H1 (cell line): ENCODE data around the gene ADGRV1. TPM values are rescaled to one million over a fixed set of nuclear protein-coding genes. Genes with fewer than 3 reads are reported as not detected.

Source experiments
- CTCF ChIA-PET: fragments of 300-600 bp; sonication (Branson Sonifier 250); formaldehyde crosslinking; loops from one replicate; lab custom pipeline; 2021; ENCODE audit not compliant: partially characterized antibody; lab: Charles Lee
- POLR2A ChIA-PET: fragments of 300-600 bp; sonication (Branson Sonifier 250); formaldehyde crosslinking; loops from one replicate; lab custom pipeline; 2021; ENCODE audit warnings: inconsistent platforms; ENCODE audit not compliant: partially characterized antibody; lab: Charles Lee
- DNase-seq, 2 experiments: peaks; one replicate each; pipeline versions ENCODE4 v3.0.0 to v3.0.0-alpha.2; 2010 to 2022; ENCODE audit warnings: low spot score in 2 of 2, low read depth in 1 of 2, mixed read lengths in 1 of 2
- FAIRE-seq: peaks from 2 replicates; lab custom pipeline; 2011; peaks lifted over from hg19 to GRCh38; lab: Jason Lieb, UNC
- H2AFZ ChIP-seq: 2 replicates; pipeline ENCODE4 v1.8.1; 2012; ENCODE audit warnings: low read length, inconsistent platforms
- H2AK5ac ChIP-seq: 2 replicates; pipeline ENCODE4 v1.6.1; 2013; ENCODE audit warnings: low read depth, low read length
- H2BK120ac ChIP-seq: replicated peaks from 2 replicates; pipeline ENCODE3; 2013; ENCODE audit warnings: low read depth, low read length, inconsistent platforms
- H2BK12ac ChIP-seq: 2 replicates; pipeline ENCODE4 v1.6.1; 2013; ENCODE audit warnings: low read depth, low read length
- H2BK15ac ChIP-seq: 2 replicates; pipeline ENCODE4 v1.6.1; 2013; ENCODE audit warnings: low read length
- H2BK20ac ChIP-seq: 2 replicates; pipeline ENCODE4 v1.6.1; 2013; ENCODE audit warnings: low read length
- H2BK5ac ChIP-seq: 2 replicates; pipeline ENCODE4 v1.6.1; 2013; ENCODE audit warnings: low read depth, low read length
- H3K14ac ChIP-seq: 2 replicates; pipeline ENCODE4 v1.6.1; 2013; ENCODE audit warnings: inconsistent platforms; ENCODE audit not compliant: insufficient read length
- H3K18ac ChIP-seq: 2 replicates; pipeline ENCODE4 v1.6.1; 2013; ENCODE audit warnings: low read length; ENCODE audit errors: extremely low read depth
- H3K23ac ChIP-seq: 2 replicates; pipeline ENCODE4 v1.6.1; 2013; ENCODE audit warnings: inconsistent platforms; ENCODE audit not compliant: insufficient read length
- H3K23me2 ChIP-seq: 2 replicates; pipeline ENCODE4 v1.6.1; 2013; ENCODE audit warnings: low read depth, low read length
- H3K27ac ChIP-seq: 2 replicates; pipeline ENCODE4 v1.6.1; 2011; ENCODE audit warnings: low read depth, low read length, inconsistent platforms
- H3K27me3 ChIP-seq, 4 experiments: replicated peaks in 1 of 4; 1 replicate in 1 of 4; 2 replicates in 3 of 4; pipeline versions ENCODE4 v1.6.1 to v1.8.1; 2011 to 2013; ENCODE audit warnings: low read length in 3 of 4, mild to moderate bottlenecking in 3 of 4, inconsistent platforms in 2 of 4, mixed read lengths in 2 of 4, moderate library complexity in 1 of 4; ENCODE audit not compliant: control insufficient read depth in 3 of 4, insufficient read depth in 3 of 4; ENCODE audit errors: extremely low read depth in 1 of 4
- H3K36me3 ChIP-seq, 4 experiments: 2 replicates each; pipeline versions ENCODE4 v1.6.1 to v1.8.1; 2011 to 2013; ENCODE audit warnings: mild to moderate bottlenecking in 4 of 4, low read length in 3 of 4, moderate library complexity in 2 of 4, control low read depth in 1 of 4, inconsistent platforms in 1 of 4; ENCODE audit not compliant: insufficient read depth in 4 of 4, control insufficient read depth in 2 of 4
- H3K4ac ChIP-seq: replicated peaks from 2 replicates; pipeline ENCODE3; 2013; ENCODE audit warnings: low read length, low read depth, mixed read lengths, inconsistent platforms; ENCODE audit not compliant: insufficient read length
- H3K4me1 ChIP-seq, 4 experiments: replicated peaks in 1 of 4; 1 replicate in 1 of 4; 2 replicates in 3 of 4; pipeline versions ENCODE4 v1.6.1 to v1.8.1; 2011 to 2013; ENCODE audit warnings: low read length in 3 of 4, inconsistent platforms in 2 of 4, mixed read lengths in 1 of 4; ENCODE audit not compliant: insufficient read depth in 4 of 4, control insufficient read depth in 3 of 4
- H3K4me2 ChIP-seq, 2 experiments: 2 replicates each; pipeline versions ENCODE4 v1.6.1 to v1.8.1; 2011 to 2013; ENCODE audit warnings: low read depth in 2 of 2, low read length in 2 of 2, control low read depth in 1 of 2, inconsistent platforms in 1 of 2, mild to moderate bottlenecking in 1 of 2; ENCODE audit not compliant: insufficient read depth in 1 of 2
- H3K4me3 ChIP-seq, 4 experiments: fragments of 200-600, 300-600 bp in 1 of 4; sonication (generic), shearing (Covaris generic), sonication (Bioruptor Twin) in 1 of 4; 2 replicates each; pipeline versions ENCODE4 v1.5.1 to v1.8.1; 2011 to 2016; ENCODE audit warnings: low read length in 4 of 4, low read depth in 3 of 4, control low read depth in 2 of 4, inconsistent platforms in 2 of 4, mild to moderate bottlenecking in 2 of 4, mixed read lengths in 1 of 4, moderate library complexity in 1 of 4; ENCODE audit not compliant: insufficient read depth in 2 of 4; ENCODE audit errors: extremely low read depth in 1 of 4
- H3K56ac ChIP-seq: replicated peaks from 2 replicates; pipeline ENCODE3; 2013; ENCODE audit warnings: low read depth, mild to moderate bottlenecking, mixed read lengths, low read length, inconsistent platforms; ENCODE audit not compliant: insufficient read length
- H3K79me1 ChIP-seq: 2 replicates; pipeline ENCODE4 v1.6.1; 2013; ENCODE audit warnings: low read depth, low read length, control low read depth
- H3K79me2 ChIP-seq, 2 experiments: 2 replicates each; pipeline versions ENCODE4 v1.6.1 to v1.8.1; 2012 to 2013; ENCODE audit warnings: low read length in 2 of 2, mild to moderate bottlenecking in 2 of 2, inconsistent platforms in 1 of 2; ENCODE audit not compliant: insufficient read depth in 2 of 2, control insufficient read depth in 1 of 2
- H3K9ac ChIP-seq, 4 experiments: replicated peaks in 1 of 4; 1 replicate in 1 of 4; 2 replicates in 3 of 4; pipeline versions ENCODE4 v1.6.1 to v1.8.1; 2011 to 2013; ENCODE audit warnings: low read depth in 3 of 4, low read length in 3 of 4, control low read depth in 2 of 4, mild to moderate bottlenecking in 2 of 4, moderate library complexity in 2 of 4, inconsistent platforms in 1 of 4; ENCODE audit errors: extremely low read depth in 1 of 4
- H3K9me3 ChIP-seq, 2 experiments: 2 replicates each; pipeline versions ENCODE4 v1.6.1 to v1.8.1; 2012 to 2013; ENCODE audit warnings: mild to moderate bottlenecking in 2 of 2, moderate library complexity in 2 of 2, control low read depth in 1 of 2, inconsistent platforms in 1 of 2, low read depth in 1 of 2, low read length in 1 of 2, mixed read lengths in 1 of 2; ENCODE audit not compliant: insufficient read depth in 2 of 2
- H4K20me1 ChIP-seq, 2 experiments: replicated peaks in 1 of 2; 2 replicates each; pipeline versions ENCODE3 to v1.8.1; 2011 to 2013; ENCODE audit warnings: inconsistent platforms in 2 of 2, low read length in 2 of 2, mild to moderate bottlenecking in 1 of 2; ENCODE audit not compliant: insufficient read depth in 2 of 2, control insufficient read depth in 1 of 2
- H4K5ac ChIP-seq: 2 replicates; pipeline ENCODE4 v1.6.1; 2013; ENCODE audit warnings: low read length, low read depth, mixed read lengths, inconsistent platforms; ENCODE audit not compliant: insufficient read length
- H4K8ac ChIP-seq: 2 replicates; pipeline ENCODE4 v1.8.0; 2013; ENCODE audit warnings: mild to moderate bottlenecking, moderate library complexity, low read length, inconsistent platforms; ENCODE audit not compliant: insufficient read depth; ENCODE audit errors: extremely low read depth
- H4K91ac ChIP-seq: replicated peaks from 2 replicates; pipeline ENCODE3; 2013; ENCODE audit warnings: low read length, mixed read lengths, inconsistent platforms; ENCODE audit not compliant: insufficient read length
- CREB1 ChIP-seq: IDR thresholded peaks from 2 replicates; pipeline ENCODE4 v1.6.1; 2012; ENCODE audit warnings: inconsistent platforms
- MAFK ChIP-seq: IDR thresholded peaks from 2 replicates; pipeline ENCODE4 v1.6.1; 2012; ENCODE audit warnings: low read depth, mild to moderate bottlenecking, improper control_type of control experiment, low read length
- PHF8 ChIP-seq: fragments of 200-600 bp; sonication (generic); conservative IDR thresholded peaks from 2 replicates; pipeline ENCODE4 v1.7.1; 2012; ENCODE audit warnings: low read depth, mild to moderate bottlenecking, inconsistent platforms, low read length, moderate library complexity
- POLR2A ChIP-seq, 2 experiments: IDR thresholded peaks; 1 replicate in 1 of 2; 2 replicates in 1 of 2; pipeline ENCODE4 v1.6.1; 2011; ENCODE audit warnings: low read depth in 2 of 2, low read length in 2 of 2, mild to moderate bottlenecking in 2 of 2; ENCODE audit errors: control extremely low read depth in 1 of 2
- POU5F1 ChIP-seq: IDR thresholded peaks from 2 replicates; pipeline ENCODE4 v1.6.1; 2011; ENCODE audit warnings: low read depth, mild to moderate bottlenecking, low read length, moderate library complexity
- RXRA ChIP-seq: IDR thresholded peaks from 2 replicates; pipeline ENCODE4 v1.6.1; 2011; ENCODE audit warnings: low read depth, mild to moderate bottlenecking, low read length, moderate library complexity; ENCODE audit not compliant: insufficient read depth
- SIX5 ChIP-seq: IDR thresholded peaks from 2 replicates; pipeline ENCODE4 v1.6.1; 2011; ENCODE audit warnings: mild to moderate bottlenecking, low read depth, low read length
- WGBS, 2 experiments: shearing (Covaris generic) in 1 of 2; methylation state at CpG; one replicate each; pipeline versions ENCODE4 v1.1.6 to v1.1.7; 2013 to 2015; ENCODE audit warnings: low lambda C conversion rate in 2 of 2, mixed read lengths in 2 of 2, inconsistent platforms in 1 of 2, low coverage in 1 of 2, missing lambda C conversion rate in 1 of 2; ENCODE audit not compliant: insufficient replicate concordance in 2 of 2, insufficient coverage in 1 of 2, insufficient read length in 1 of 2; ENCODE audit errors: extremely low coverage in 1 of 2, missing lambda C conversion rate in 1 of 2; 5-methylcytosine and 5-hydroxymethylcytosine counted together
- polyA plus RNA-seq, 7 experiments: library from polyadenylated mRNA; depleted of rRNA in 3 of 7; stranded (reverse) in 5 of 7; unstranded in 2 of 7; fragments of >200 nt in 5 of 7; fragments of 200-250 nt in 2 of 7; gene quantifications; 1 replicate in 5 of 7; 2 replicates in 1 of 7; 4 replicates in 1 of 7; pipeline versions ENCODE4 v1.2.1 to v1.2.3, GENCODE V29; 2011 to 2013; ENCODE audit warnings: missing spikeins in 2 of 7, mixed read lengths in 2 of 7
- total RNA-seq: library from RNA; stranded (reverse); fragmentation: NEBNext Ultra II Directional; extraction: Animal tissue kit (Norgen Biotek cat#: 25700); gene quantifications from 2 replicates; pipeline ENCODE4 v1.2.1, GENCODE V29; 2021

Gene ADGRV1
- total and polyA plus RNA-seq, 2 of the 8 experiments (the other 6 are each of a cell fraction or from before 2014, with no cell fraction given) = 53.1 to 62.2 TPM

- no peak overlapping the region for H3K27ac ChIP-seq
- POLR2A ChIA-PET = no interaction called here
- no peaks in the 10 kb centered on the region for H3K79me1 ChIP-seq
- no peak overlapping the region for H4K91ac ChIP-seq
- H2BK15ac ChIP-seq = no peak overlapping the region
- H3K9ac ChIP-seq = no peak overlapping the region
- H3K18ac ChIP-seq = no peak overlapping the region
- no peak overlapping the region for H4K5ac ChIP-seq
- H3K14ac ChIP-seq = no peak overlapping the region
- H3K9me3 ChIP-seq = no peaks in the 10 kb centered on the region
- H3K4me1 ChIP-seq = no peaks in the 10 kb centered on the region
- H3K79me2 ChIP-seq = no peaks in the 10 kb centered on the region
- H2BK12ac ChIP-seq = no peak overlapping the region
- no peaks in the 10 kb centered on the region for H4K20me1 ChIP-seq
- H3K23ac ChIP-seq = no peak overlapping the region
- H3K4me2 ChIP-seq = no peak overlapping the region
- H2BK120ac ChIP-seq = no peak overlapping the region
- H3K4me3 ChIP-seq = no peak overlapping the region
- no peak overlapping the region for H4K8ac ChIP-seq
- H3K4ac ChIP-seq = no peak overlapping the region
- TF ChIP-seq PHF8 = no peak
- no peak for TF ChIP-seq POLR2A (IDR thresholded peaks at IDR 0.05; ENCODE audit: control extremely low read depth in 1 of 2, low read depth in 2 of 2, low read length in 2 of 2)
- TF ChIP-seq SIX5 = no peak
- TF ChIP-seq CREB1 = no peak
- TF ChIP-seq MAFK = no peak
- TF ChIP-seq POU5F1 = no peak
- TF ChIP-seq RXRA = no peak
- CTCF ChIA-PET = no interaction called here
- H3K23me2 ChIP-seq = no peaks in the 10 kb centered on the region
- FAIRE-seq = no peak
- H3K56ac ChIP-seq = no peak overlapping the region
- no peak for DNase-seq
- no peaks in the 10 kb centered on the region for H3K27me3 ChIP-seq
- H2BK20ac ChIP-seq = no peak overlapping the region
- no peak overlapping the region for H2BK5ac ChIP-seq
- H2AK5ac ChIP-seq = no peak overlapping the region
- H2AFZ ChIP-seq = no peak overlapping the region
- H3K36me3 ChIP-seq = no peaks in the 10 kb centered on the region
- WGBS, 2 experiments = 63% methylated on average over 3 of the region's 3 CpGs; no CpG with 5 or more reads in 1 of the 2 experiments
These were observed 564.7 kb downstream of the ADGRV1 start for GRCh38 chr5:91123291-91123690.
